K562 (cell line): ENCODE data around the gene MPRIP. TPM values are rescaled to one million over a fixed set of nuclear protein-coding genes. Genes with fewer than 3 reads are reported as not detected.

Experiments used
- ATAC-seq: fragments of 200-7000 bp; cut with Tn5 transposase; 3 replicates; pipeline ENCODE4 v1.9.1; 2020; ENCODE audit warnings: moderate library complexity
- BruUV-seq: library from RNA; stranded (reverse); fragments of 400-500 nt; replicated peaks from 2 replicates; lab custom pipeline; 2021; lab: Mats Ljungman, UMichigan
- CTCF ChIA-PET: fragments of 300-600 bp; formaldehyde crosslinking; extraction: SDS; loops from one replicate; lab custom pipeline; 2021; ENCODE audit warnings: low intra/inter-chr PET ratio; lab: Yijun Ruan, JAX
- POLR2A ChIA-PET: fragments of 300-600, 350-650 bp; sonication (Branson Sonifier 250); formaldehyde crosslinking; extraction: SDS; loops from one replicate; lab custom pipeline; 2021; ENCODE audit warnings: antibody characterized with exemption, inconsistent platforms; lab: Yijun Ruan, JAX
- DNase-seq, 4 experiments: peaks; one replicate each; pipeline versions ENCODE4 v3.0.0 to v3.0.0-alpha.2; 2011 to 2018; ENCODE audit warnings: low spot score in 3 of 4, mixed read lengths in 3 of 4; ENCODE audit errors: extremely low read depth in 1 of 4
- FAIRE-seq: peaks from 2 replicates; lab custom pipeline; 2011; peaks lifted over from hg19 to GRCh38; lab: Jason Lieb, UNC
- H2AFZ ChIP-seq: 2 replicates; pipeline ENCODE4 v1.6.0; 2011; ENCODE audit warnings: low read depth, low read length, control low read depth, inconsistent platforms
- H3K27ac ChIP-seq: fragments of 200-600 bp; 3 replicates; pipeline ENCODE4 v1.8.0; 2011; ENCODE audit warnings: low read depth, mild to moderate bottlenecking, control low read depth, inconsistent platforms, low read length, moderate library complexity, mixed read lengths; ENCODE audit errors: extremely low read depth
- H3K27me3 ChIP-seq, 2 experiments: fragments of 300-600 bp in 1 of 2; 2 replicates in 1 of 2; 3 replicates in 1 of 2; pipeline versions ENCODE4 v1.6.0 to v1.8.0; 2011; ENCODE audit warnings: inconsistent platforms in 2 of 2, low read length in 2 of 2, mild to moderate bottlenecking in 1 of 2, mixed read lengths in 1 of 2, moderate library complexity in 1 of 2; ENCODE audit not compliant: control insufficient read depth in 2 of 2, insufficient read depth in 2 of 2
- H3K36me3 ChIP-seq: fragments of 300-600 bp; 3 replicates; pipeline ENCODE4 v1.8.0; 2011; ENCODE audit warnings: mild to moderate bottlenecking, low read length, inconsistent platforms; ENCODE audit not compliant: control insufficient read depth, insufficient read depth
- H3K4me1 ChIP-seq, 2 experiments: fragments of 200-600 bp in 1 of 2; replicated peaks in 1 of 2; 2 replicates in 1 of 2; 3 replicates in 1 of 2; pipeline versions ENCODE4 v1.5.1 to v1.8.0; 2011; ENCODE audit warnings: inconsistent platforms in 2 of 2, low read length in 2 of 2, mild to moderate bottlenecking in 1 of 2, mixed read lengths in 1 of 2, moderate library complexity in 1 of 2; ENCODE audit not compliant: control insufficient read depth in 2 of 2, insufficient read depth in 2 of 2
- H3K4me2 ChIP-seq: 2 replicates; pipeline ENCODE4 v1.6.1; 2011; ENCODE audit warnings: low read length, control low read depth, inconsistent platforms, mixed read lengths; ENCODE audit not compliant: insufficient read depth
- H3K4me3 ChIP-seq: fragments of 200-600 bp; sonication (generic), shearing (Covaris generic); 2 replicates; pipeline ENCODE4 v1.5.1; 2016; ENCODE audit warnings: control low read depth, inconsistent platforms
- H3K79me2 ChIP-seq: fragments of 200-600 bp; 3 replicates; pipeline ENCODE4 v1.8.0; 2011; ENCODE audit warnings: low read length, inconsistent platforms; ENCODE audit not compliant: control insufficient read depth, insufficient read depth
- H3K9ac ChIP-seq, 2 experiments: 2 replicates each; pipeline versions ENCODE4 v1.6.0 to v1.6.1; 2011; ENCODE audit warnings: low read depth in 2 of 2, low read length in 2 of 2, control low read depth in 1 of 2, inconsistent platforms in 1 of 2, mild to moderate bottlenecking in 1 of 2, mixed read lengths in 1 of 2; ENCODE audit not compliant: insufficient read depth in 1 of 2
- H3K9me1 ChIP-seq: one replicate; pipeline ENCODE4 v1.6.0; 2011; ENCODE audit warnings: inconsistent platforms, mild to moderate bottlenecking, low read length, moderate library complexity; ENCODE audit not compliant: control insufficient read depth, insufficient read depth
- H3K9me3 ChIP-seq: replicated peaks from 2 replicates; pipeline ENCODE4 v1.5.1; 2011; ENCODE audit warnings: low read depth, low read length, inconsistent platforms; ENCODE audit not compliant: control insufficient read depth, insufficient read depth
- H4K20me1 ChIP-seq: replicated peaks from 2 replicates; pipeline ENCODE4 v1.6.1; 2011; ENCODE audit warnings: low read length, inconsistent platforms, mixed read lengths; ENCODE audit not compliant: control insufficient read depth, insufficient read depth
- BCL6 ChIP-seq: fragments of 250-450 bp; sonication (Bioruptor Pico); IDR thresholded peaks from 2 replicates; pipeline ENCODE4 v1.4.0; 2020
- DPF2 ChIP-seq: fragments of 450-650 bp; IDR thresholded peaks from 2 replicates; pipeline ENCODE4 v1.6.1; 2016
- EP300 ChIP-seq: IDR thresholded peaks from 2 replicates; pipeline ENCODE4 v1.6.1; 2012; ENCODE audit warnings: low read length, improper control_type of control experiment
- HDAC6 ChIP-seq: IDR thresholded peaks from 2 replicates; pipeline ENCODE4 v1.6.1; 2012; ENCODE audit warnings: low read depth, mild to moderate bottlenecking, control low read depth, inconsistent platforms, low read length, moderate library complexity
- MLLT1 ChIP-seq, 2 experiments: fragments of 450-650 bp; IDR thresholded peaks; 2 replicates each; pipeline ENCODE4 v1.6.1; 2016
- NR3C1 ChIP-seq: sonication (generic); formaldehyde crosslinking; IDR thresholded peaks from 2 replicates; pipeline ENCODE4 v1.8.1; 2022; ENCODE audit warnings: missing genetic modification reagents
- OTX1 ChIP-seq: fragments of 450-650 bp; formaldehyde crosslinking; IDR thresholded peaks from 2 replicates; pipeline ENCODE4 v1.4.0; 2022; ENCODE audit warnings: mild to moderate bottlenecking
- PTTG1 ChIP-seq: fragments of 450-650 bp; IDR thresholded peaks from 2 replicates; pipeline ENCODE4 v1.6.1; 2016; ENCODE audit warnings: low read depth, mild to moderate bottlenecking, missing genetic modification characterization, missing compliant biosample characterization
- REST ChIP-seq, 2 experiments: fragments of 450-650 bp; formaldehyde crosslinking in 1 of 2; IDR thresholded peaks; 2 replicates each; pipeline versions ENCODE4 v1.4.0 to v1.6.1; 2014 to 2020; ENCODE audit warnings: mild to moderate bottlenecking in 2 of 2, borderline replicate concordance in 1 of 2, low read depth in 1 of 2
- SMAD2 ChIP-seq: fragments of 150-350 bp; IDR thresholded peaks from 2 replicates; pipeline ENCODE4 v1.6.1; 2014; ENCODE audit warnings: low read depth, mild to moderate bottlenecking, low read length
- SOX6 ChIP-seq: fragments of 450-650 bp; IDR thresholded peaks from 2 replicates; pipeline ENCODE4 v1.6.1; 2014; ENCODE audit warnings: mild to moderate bottlenecking
- TARDBP ChIP-seq: fragments of 450-650 bp; IDR thresholded peaks from 2 replicates; pipeline ENCODE4 v1.6.1; 2016
- TCF7 ChIP-seq: sonication (generic); IDR thresholded peaks from 2 replicates; pipeline ENCODE4 v1.6.1; 2016; ENCODE audit warnings: antibody characterized with exemption, borderline replicate concordance
- ZBTB34 ChIP-seq: fragments of 250-450 bp; sonication (Bioruptor Pico); IDR thresholded peaks from 2 replicates; pipeline ENCODE4 v1.8.0; 2021; ENCODE audit warnings: mild to moderate bottlenecking, moderate library complexity
- ZNF174 ChIP-seq: fragments of 250-450 bp; sonication (Bioruptor Pico); IDR thresholded peaks from 2 replicates; pipeline ENCODE4 v1.4.0; 2020; ENCODE audit warnings: mild to moderate bottlenecking
- WGBS: fragments of 100-300 bp; shearing (Covaris generic); methylation state at CpG from one replicate; pipeline ENCODE4 v1.1.6; 2016; ENCODE audit warnings: low coverage, mixed read lengths; ENCODE audit not compliant: insufficient coverage; ENCODE audit errors: missing lambda C conversion rate; 5-methylcytosine and 5-hydroxymethylcytosine counted together
- in situ Hi-C: fragments of 300-500 bp; cut with MboI; formaldehyde crosslinking; loops from 4 replicates; pipeline ENCODE4 v1.15.0; 2018; ENCODE audit warnings: inconsistent platforms, mixed read lengths
- intact Hi-C: fragments of 100-400 bp; cut with micrococcal nuclease; formaldehyde crosslinking; loops from 2 replicates; pipeline ENCODE4 v1.14.2; 2022
- polyA plus RNA-seq, 8 experiments: library from polyadenylated mRNA; depleted of rRNA in 4 of 8; stranded (reverse) in 5 of 8; unstranded in 3 of 8; fragments of >200 nt; fragmentation: Nextera tagmentation in 2 of 8; fragmentation: Illumina TruSeq in 1 of 8; extraction: Ambion mirVana in 2 of 8; extraction: Trizol in 1 of 8; gene quantifications; 2 replicates each; pipeline versions ENCODE4 v1.2.1 to v1.2.3, GENCODE V29; 2011 to 2014; ENCODE audit warnings: inconsistent platforms in 1 of 8, missing spikeins in 1 of 8
- total RNA-seq, 7 experiments: library from RNA; depleted of rRNA in 6 of 7; stranded (reverse); fragments of >200 nt in 6 of 7; fragmentation: Illumina TruSeq in 2 of 7; extraction: Trizol in 2 of 7; gene quantifications; 2 replicates each; pipeline versions ENCODE4 v1.2.1 to v1.2.3, GENCODE V29; 2011 to 2021; ENCODE audit warnings: low replicate concordance in 1 of 7

The MPRIP gene
- total and polyA plus RNA-seq, 9 of the 15 experiments (the other 6 are each of a cell fraction or from before 2014, with no cell fraction given): 10.0 to 72.6 (median 30.1) TPM

- Histone ChIP-seq H3K27me3 (no peaks in the 10 kb centered on the region), H3K9ac (no peak overlapping the region), H4K20me1 (no peaks in the 10 kb centered on the region), H3K4me3 (no peak overlapping the region), H3K4me1 (peaks cover 19 to 21% of the 10 kb centered on the region in 2 experiments; a peak in 4 of 5 replicates), H3K27ac (no peak overlapping the region), H3K9me1 (no peaks in the 10 kb centered on the region), H2AFZ (no peak overlapping the region), H3K36me3 (peaks cover 25% of the 10 kb centered on the region; the same call in 2 of the 3 replicates), H3K79me2 (no peaks in the 10 kb centered on the region), H3K9me3 (no peaks in the 10 kb centered on the region), H3K4me2 (no peak overlapping the region)
- FAIRE-seq (no peak), ATAC-seq (no peak), DNase-seq (no peak)
- POLR2A ChIA-PET: no interaction called here
- WGBS: 68% methylated on average over 5 of the region's 7 CpGs
- in situ Hi-C loops: no loop called here
- intact Hi-C loops: no loop called here
- no peak for TF ChIP-seq TCF7
- TF ChIP-seq DPF2: no peak
- TF ChIP-seq TARDBP: no peak
- no peak for TF ChIP-seq MLLT1 (IDR thresholded peaks at IDR 0.05)
- TF ChIP-seq EP300: no peak
- no peak for TF ChIP-seq SMAD2
- TF ChIP-seq HDAC6: no peak
- TF ChIP-seq ZBTB34 (CRISPR knock-in tag): no peak
- no peak for TF ChIP-seq PTTG1
- no peak for TF ChIP-seq REST (IDR thresholded peaks at IDR 0.05; ENCODE audit: borderline replicate concordance)
- TF ChIP-seq REST (CRISPR knock-in tag; IDR thresholded peaks at IDR 0.05; ENCODE audit: low read depth): no peak
- no peak for TF ChIP-seq ZNF174 (CRISPR knock-in tag)
- TF ChIP-seq OTX1 (CRISPR knock-in tag): no peak
- TF ChIP-seq BCL6: no peak
- no peak for TF ChIP-seq NR3C1 (CRISPR knock-in tag)
- TF ChIP-seq SOX6: no peak
- CTCF ChIA-PET: no interaction called here
- no TSS peak for BruUV-seq
These were observed 38.5 kb downstream of the MPRIP start for GRCh38 chr17:17080781-17081180.
